Measurements from ENCODE around the gene CRACR2A.

Gene CRACR2A

DNA sequence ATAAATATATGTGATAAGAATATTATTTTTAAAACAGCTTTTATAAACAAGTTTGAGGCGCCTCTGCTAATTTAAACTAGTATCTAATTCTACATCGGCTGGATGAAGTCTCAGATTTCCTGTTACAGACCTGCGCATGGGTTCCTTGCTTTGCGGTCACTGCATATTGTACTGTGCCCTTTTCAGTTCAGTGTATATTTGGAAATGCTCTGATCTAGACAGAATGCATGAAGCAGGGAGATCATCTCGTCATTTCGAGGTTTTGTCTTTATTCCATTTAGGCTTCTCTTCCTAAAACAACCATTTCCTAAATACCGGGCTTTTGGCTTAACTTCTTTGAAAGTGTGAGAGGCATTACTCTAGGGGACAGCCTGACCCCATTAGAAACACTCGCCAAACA, 25.6 kb downstream of the CRACR2A start:
- TF ChIP-seq, protein P1, sequence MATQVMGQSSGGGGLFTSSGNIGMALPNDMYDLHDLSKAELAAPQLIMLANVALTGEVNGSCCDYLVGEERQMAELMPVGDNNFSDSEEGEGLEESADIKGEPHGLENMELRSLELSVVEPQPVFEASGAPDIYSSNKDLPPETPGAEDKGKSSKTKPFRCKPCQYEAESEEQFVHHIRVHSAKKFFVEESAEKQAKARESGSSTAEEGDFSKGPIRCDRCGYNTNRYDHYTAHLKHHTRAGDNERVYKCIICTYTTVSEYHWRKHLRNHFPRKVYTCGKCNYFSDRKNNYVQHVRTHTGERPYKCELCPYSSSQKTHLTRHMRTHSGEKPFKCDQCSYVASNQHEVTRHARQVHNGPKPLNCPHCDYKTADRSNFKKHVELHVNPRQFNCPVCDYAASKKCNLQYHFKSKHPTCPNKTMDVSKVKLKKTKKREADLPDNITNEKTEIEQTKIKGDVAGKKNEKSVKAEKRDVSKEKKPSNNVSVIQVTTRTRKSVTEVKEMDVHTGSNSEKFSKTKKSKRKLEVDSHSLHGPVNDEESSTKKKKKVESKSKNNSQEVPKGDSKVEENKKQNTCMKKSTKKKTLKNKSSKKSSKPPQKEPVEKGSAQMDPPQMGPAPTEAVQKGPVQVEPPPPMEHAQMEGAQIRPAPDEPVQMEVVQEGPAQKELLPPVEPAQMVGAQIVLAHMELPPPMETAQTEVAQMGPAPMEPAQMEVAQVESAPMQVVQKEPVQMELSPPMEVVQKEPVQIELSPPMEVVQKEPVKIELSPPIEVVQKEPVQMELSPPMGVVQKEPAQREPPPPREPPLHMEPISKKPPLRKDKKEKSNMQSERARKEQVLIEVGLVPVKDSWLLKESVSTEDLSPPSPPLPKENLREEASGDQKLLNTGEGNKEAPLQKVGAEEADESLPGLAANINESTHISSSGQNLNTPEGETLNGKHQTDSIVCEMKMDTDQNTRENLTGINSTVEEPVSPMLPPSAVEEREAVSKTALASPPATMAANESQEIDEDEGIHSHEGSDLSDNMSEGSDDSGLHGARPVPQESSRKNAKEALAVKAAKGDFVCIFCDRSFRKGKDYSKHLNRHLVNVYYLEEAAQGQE (IDR thresholded peaks at IDR 0.05; ENCODE audit: insufficient read depth in 1 of 2, low read depth in 2 of 2, low read length in 2 of 2), result no peak
- no peak for TF ChIP-seq FOXP2 (optimal IDR thresholded peaks at IDR 0.05; ENCODE audit: borderline replicate concordance, extremely low read depth, extremely low read length, insufficient read depth)
- TF ChIP-seq TAF1 (IDR thresholded peaks at IDR 0.05; ENCODE audit: borderline replicate concordance, insufficient read depth, low read length), result no peak
- no peak for TF ChIP-seq SIN3A (IDR thresholded peaks at IDR 0.05; ENCODE audit: borderline replicate concordance, insufficient read depth, low read length)
- no peak for TF ChIP-seq POLR2AphosphoS5 (IDR thresholded peaks at IDR 0.05; ENCODE audit: low read depth, low read length)

GRCh38 chr12:3726456-3726855, 26.5 kb downstream of the CRACR2A start:
- TF ChIP-seq FOXP2 (optimal IDR thresholded peaks at IDR 0.05; ENCODE audit: borderline replicate concordance, extremely low read depth, extremely low read length, insufficient read depth) (no peak), POLR2AphosphoS5 (IDR thresholded peaks at IDR 0.05; ENCODE audit: low read depth, low read length) (no peak), TAF1 (IDR thresholded peaks at IDR 0.05; ENCODE audit: borderline replicate concordance, insufficient read depth, low read length) (no peak), SIN3A (IDR thresholded peaks at IDR 0.05; ENCODE audit: borderline replicate concordance, insufficient read depth, low read length) (no peak)
- TF ChIP-seq, protein P1 (IDR thresholded peaks at IDR 0.05; ENCODE audit: insufficient read depth in 1 of 2, low read depth in 2 of 2, low read length in 2 of 2), result no peak

- TF ChIP-seq FOXP2 (optimal IDR thresholded peaks at IDR 0.05; ENCODE audit: borderline replicate concordance, extremely low read depth, extremely low read length, insufficient read depth) (no peak), POLR2AphosphoS5 (IDR thresholded peaks at IDR 0.05; ENCODE audit: low read depth, low read length) (no peak), SIN3A (IDR thresholded peaks at IDR 0.05; ENCODE audit: borderline replicate concordance, insufficient read depth, low read length) (no peak)
These were observed 27.4 kb downstream of the CRACR2A start for GRCh38 chr12:3725388-3726115.

GRCh38 chr12:3723916-3724805, 28.7 kb downstream of the CRACR2A start:
- TF ChIP-seq TAF1 (IDR thresholded peaks at IDR 0.05; ENCODE audit: borderline replicate concordance, insufficient read depth, low read length) (no peak), FOXP2 (optimal IDR thresholded peaks at IDR 0.05; ENCODE audit: borderline replicate concordance, extremely low read depth, extremely low read length, insufficient read depth) (no peak), SIN3A (IDR thresholded peaks at IDR 0.05; ENCODE audit: borderline replicate concordance, insufficient read depth, low read length) (no peak), POLR2AphosphoS5 (IDR thresholded peaks at IDR 0.05; ENCODE audit: low read depth, low read length) (no peak)
- TF ChIP-seq, protein P1 (IDR thresholded peaks at IDR 0.05; ENCODE audit: insufficient read depth in 1 of 2, low read depth in 2 of 2, low read length in 2 of 2), result no peak

DNA sequence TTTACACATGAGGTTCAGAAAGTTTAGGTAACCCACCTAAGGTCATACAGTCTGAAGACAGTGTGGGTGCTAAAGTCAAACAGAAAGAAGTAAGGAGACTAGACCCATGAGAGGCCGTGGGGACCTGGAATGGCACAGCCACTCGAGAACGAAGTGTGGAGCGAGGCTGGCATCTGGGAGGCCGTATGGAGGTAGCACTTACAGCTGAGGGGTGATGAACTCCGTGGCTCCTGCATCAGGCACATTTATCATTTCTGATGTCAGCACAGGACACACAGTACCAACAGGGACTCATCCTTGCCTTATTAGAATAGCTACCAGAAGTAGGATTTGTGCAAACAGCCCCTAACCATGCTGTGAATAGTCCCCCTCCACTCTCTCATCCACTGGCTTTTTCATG, 30.5 kb downstream of the CRACR2A start:
- TF ChIP-seq, protein P1 (IDR thresholded peaks at IDR 0.05; ENCODE audit: insufficient read depth in 1 of 2, low read depth in 2 of 2, low read length in 2 of 2), result no peak
- TF ChIP-seq SIN3A (IDR thresholded peaks at IDR 0.05; ENCODE audit: borderline replicate concordance, insufficient read depth, low read length) (no peak), FOXP2 (optimal IDR thresholded peaks at IDR 0.05; ENCODE audit: borderline replicate concordance, extremely low read depth, extremely low read length, insufficient read depth) (no peak), POLR2AphosphoS5 (IDR thresholded peaks at IDR 0.05; ENCODE audit: low read depth, low read length) (no peak), TAF1 (IDR thresholded peaks at IDR 0.05; ENCODE audit: borderline replicate concordance, insufficient read depth, low read length) (no peak)
